ENCODE data around the gene FOXF1.

DNA sequence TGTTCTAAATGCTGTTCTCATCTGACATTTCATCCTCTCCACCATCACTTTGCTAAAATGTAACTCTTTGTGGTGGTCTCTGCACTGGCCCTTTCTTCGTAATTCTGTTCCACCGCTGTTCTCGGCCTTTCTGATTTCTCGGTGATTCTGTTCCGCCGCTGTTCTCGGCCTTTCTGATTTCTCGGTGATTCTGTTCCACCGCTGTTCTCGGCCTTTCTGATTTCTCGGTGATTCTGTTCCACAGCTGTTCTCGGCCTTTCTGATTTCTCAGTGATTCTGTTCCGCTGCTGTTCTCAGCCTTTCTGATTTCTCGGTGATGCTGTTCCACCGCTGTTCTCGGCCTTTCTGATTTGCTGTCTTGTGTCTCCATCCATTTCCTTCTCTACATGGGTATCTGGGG is 12.3 kb downstream of the FOXF1 start:
- no peak for TF ChIP-seq POLR2A (IDR thresholded peaks at IDR 0.05)
- TF ChIP-seq, protein P1, sequence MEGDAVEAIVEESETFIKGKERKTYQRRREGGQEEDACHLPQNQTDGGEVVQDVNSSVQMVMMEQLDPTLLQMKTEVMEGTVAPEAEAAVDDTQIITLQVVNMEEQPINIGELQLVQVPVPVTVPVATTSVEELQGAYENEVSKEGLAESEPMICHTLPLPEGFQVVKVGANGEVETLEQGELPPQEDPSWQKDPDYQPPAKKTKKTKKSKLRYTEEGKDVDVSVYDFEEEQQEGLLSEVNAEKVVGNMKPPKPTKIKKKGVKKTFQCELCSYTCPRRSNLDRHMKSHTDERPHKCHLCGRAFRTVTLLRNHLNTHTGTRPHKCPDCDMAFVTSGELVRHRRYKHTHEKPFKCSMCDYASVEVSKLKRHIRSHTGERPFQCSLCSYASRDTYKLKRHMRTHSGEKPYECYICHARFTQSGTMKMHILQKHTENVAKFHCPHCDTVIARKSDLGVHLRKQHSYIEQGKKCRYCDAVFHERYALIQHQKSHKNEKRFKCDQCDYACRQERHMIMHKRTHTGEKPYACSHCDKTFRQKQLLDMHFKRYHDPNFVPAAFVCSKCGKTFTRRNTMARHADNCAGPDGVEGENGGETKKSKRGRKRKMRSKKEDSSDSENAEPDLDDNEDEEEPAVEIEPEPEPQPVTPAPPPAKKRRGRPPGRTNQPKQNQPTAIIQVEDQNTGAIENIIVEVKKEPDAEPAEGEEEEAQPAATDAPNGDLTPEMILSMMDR (IDR thresholded peaks at IDR 0.05), result no peak
- TF ChIP-seq POLR2AphosphoS5 (IDR thresholded peaks at IDR 0.05), result peak in 1 of 4 donors; percentile 25
- TF ChIP-seq EP300 (IDR thresholded peaks at IDR 0.05), result no peak
